Measurements from ENCODE around the gene KLF7. TPM values are rescaled to one million over a fixed set of nuclear protein-coding genes. Genes with fewer than 3 reads are reported as not detected.

The KLF7 gene
- total and polyA plus RNA-seq, 5 donors from 2014 or later, result 5.9 to 64.3 (median 9.3) TPM

Other genes starting within 250 kb of the KLF7 start
- gene CPO, start 226.4 kb downstream of the KLF7 start, total RNA-seq, result not detected
- not detected for gene CPO, start 226.4 kb downstream of the KLF7 start, polyA plus RNA-seq